Measurements from ENCODE around the gene PLEKHA7.

DNA sequence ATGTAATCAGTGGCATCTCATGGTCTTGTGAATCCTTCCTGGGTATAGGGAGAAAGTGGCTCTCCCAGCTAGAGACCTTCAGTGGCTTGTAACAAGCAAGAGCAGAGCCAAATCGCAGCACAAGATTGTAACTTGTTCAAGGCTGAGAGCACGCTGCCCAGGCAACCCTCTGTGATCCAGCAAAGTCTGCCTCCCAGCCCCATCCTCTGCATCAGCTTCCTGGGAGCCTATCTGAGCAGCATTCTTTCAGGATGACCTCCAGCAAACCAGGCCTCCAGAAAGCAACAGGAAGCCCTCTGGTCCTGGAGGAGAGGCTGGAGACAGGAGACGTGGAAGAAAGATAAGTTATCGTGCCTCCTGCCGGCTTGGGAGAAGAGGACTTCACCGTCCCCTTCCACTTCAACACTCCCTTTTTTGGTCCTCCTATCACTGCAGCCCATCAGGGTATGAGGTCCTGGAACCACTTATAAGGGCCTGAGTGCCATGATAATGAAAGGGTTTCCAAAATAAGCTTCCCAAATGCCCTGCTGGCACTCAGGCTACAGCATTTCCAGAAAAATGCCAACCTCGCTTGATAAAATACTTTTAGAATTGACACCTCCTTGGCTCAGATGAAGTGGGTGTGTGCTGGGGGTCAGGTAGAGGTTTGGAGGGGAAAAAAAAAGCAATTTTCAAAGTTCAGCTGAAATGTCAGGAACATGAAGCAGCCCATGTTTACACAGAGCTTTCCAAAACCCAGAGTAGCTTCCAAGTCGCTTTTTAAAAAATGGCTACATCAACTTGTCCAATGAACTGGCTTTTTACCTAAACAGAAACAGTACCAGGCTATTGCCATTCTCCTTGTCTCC is 80.2 kb downstream of the PLEKHA7 start:
- TF ChIP-seq, protein P1, sequence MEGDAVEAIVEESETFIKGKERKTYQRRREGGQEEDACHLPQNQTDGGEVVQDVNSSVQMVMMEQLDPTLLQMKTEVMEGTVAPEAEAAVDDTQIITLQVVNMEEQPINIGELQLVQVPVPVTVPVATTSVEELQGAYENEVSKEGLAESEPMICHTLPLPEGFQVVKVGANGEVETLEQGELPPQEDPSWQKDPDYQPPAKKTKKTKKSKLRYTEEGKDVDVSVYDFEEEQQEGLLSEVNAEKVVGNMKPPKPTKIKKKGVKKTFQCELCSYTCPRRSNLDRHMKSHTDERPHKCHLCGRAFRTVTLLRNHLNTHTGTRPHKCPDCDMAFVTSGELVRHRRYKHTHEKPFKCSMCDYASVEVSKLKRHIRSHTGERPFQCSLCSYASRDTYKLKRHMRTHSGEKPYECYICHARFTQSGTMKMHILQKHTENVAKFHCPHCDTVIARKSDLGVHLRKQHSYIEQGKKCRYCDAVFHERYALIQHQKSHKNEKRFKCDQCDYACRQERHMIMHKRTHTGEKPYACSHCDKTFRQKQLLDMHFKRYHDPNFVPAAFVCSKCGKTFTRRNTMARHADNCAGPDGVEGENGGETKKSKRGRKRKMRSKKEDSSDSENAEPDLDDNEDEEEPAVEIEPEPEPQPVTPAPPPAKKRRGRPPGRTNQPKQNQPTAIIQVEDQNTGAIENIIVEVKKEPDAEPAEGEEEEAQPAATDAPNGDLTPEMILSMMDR (conservative IDR thresholded peaks at IDR 0.05; ENCODE audit: low read depth, low read length): no peak
- TF ChIP-seq POLR2A (IDR thresholded peaks at IDR 0.05; ENCODE audit: low read depth, low read length): no peak
- TF ChIP-seq RFX5 (IDR thresholded peaks at IDR 0.05; ENCODE audit: low read depth, low read length): no peak
- no peak for TF ChIP-seq CHD1 (IDR thresholded peaks at IDR 0.05; ENCODE audit: low read depth, low read length)
- TF ChIP-seq MAZ (IDR thresholded peaks at IDR 0.05; ENCODE audit: borderline replicate concordance, low read depth, low read length): no peak
- no peak for TF ChIP-seq RCOR1 (IDR thresholded peaks at IDR 0.05; ENCODE audit: insufficient replicate concordance, low read length)
- TF ChIP-seq SMC3 (IDR thresholded peaks at IDR 0.05; ENCODE audit: low read depth, low read length): no peak
- TF ChIP-seq MAFK (IDR thresholded peaks at IDR 0.05; ENCODE audit: low read depth, low read length): no peak
- TF ChIP-seq RAD21 (IDR thresholded peaks at IDR 0.05; ENCODE audit: low read length): no peak
- no peak for TF ChIP-seq CEBPB (IDR thresholded peaks at IDR 0.05; ENCODE audit: low read depth, low read length)
- no peak for TF ChIP-seq FOS (IDR thresholded peaks at IDR 0.05; ENCODE audit: low read depth, low read length)
